Upper lobe of left lung (tissue), 4 donors: ENCODE measurements around the gene ZC3H18.

Experiments
- CTCF ChIP-seq, 6 experiments: fragments of 450-650 bp in 4 of 6; fragments of 200-600 bp in 2 of 6; sonication (generic) in 2 of 6; IDR thresholded peaks; one replicate each; pipeline ENCODE4 v1.5.1; 2016 to 2019; ENCODE audit warnings: antibody characterized with exemption in 6 of 6
- EP300 ChIP-seq, 4 donors: sonication (generic); formaldehyde crosslinking; IDR thresholded peaks; one replicate each; pipeline ENCODE4 v1.5.1; 2017; ENCODE audit warnings: antibody characterized with exemption in 4 of 4, control low read depth in 2 of 4
- POLR2A ChIP-seq, 4 donors: fragments of 450-650 bp; IDR thresholded peaks; one replicate each; pipeline ENCODE4 v1.5.1; 2016 to 2017; ENCODE audit warnings: antibody characterized with exemption in 4 of 4, mild to moderate bottlenecking in 2 of 4
- POLR2AphosphoS5 ChIP-seq, 2 donors: sonication (generic); formaldehyde crosslinking; IDR thresholded peaks; one replicate each; pipeline ENCODE4 v1.5.1; 2017; ENCODE audit warnings: antibody characterized with exemption in 2 of 2

GRCh38 chr16:88536510-88536909, 33.7 kb upstream of the ZC3H18 start:
- TF ChIP-seq EP300 (IDR thresholded peaks at IDR 0.05) (no peak), CTCF (IDR thresholded peaks at IDR 0.05) (no peak), POLR2A (IDR thresholded peaks at IDR 0.05) (no peak), POLR2AphosphoS5 (IDR thresholded peaks at IDR 0.05) (no peak)
